Esophagus muscularis mucosa (tissue), 4 donors: Measurements from ENCODE around the gene NOS1.

Experiments used
- EP300 ChIP-seq: sonication (generic); formaldehyde crosslinking; IDR thresholded peaks from one replicate; pipeline ENCODE4 v1.6.1; 2017; ENCODE audit warnings: antibody characterized with exemption
- POLR2A ChIP-seq: fragments of 450-650 bp; IDR thresholded peaks from one replicate; pipeline ENCODE4 v1.6.1; 2017; ENCODE audit warnings: antibody characterized with exemption, moderate library complexity, mild to moderate bottlenecking, low read depth
- POLR2AphosphoS5 ChIP-seq, 2 donors: sonication (generic); formaldehyde crosslinking; IDR thresholded peaks; one replicate each; pipeline ENCODE4 v1.6.1; 2017; ENCODE audit warnings: antibody characterized with exemption in 2 of 2
- TF ChIP-seq, protein P1 (sequence below), 3 experiments: fragments of 200-600 bp in 2 of 3; fragments of 450-650 bp in 1 of 3; sonication (generic) in 2 of 3; IDR thresholded peaks; one replicate each; pipeline ENCODE4 v1.5.1; 2017 to 2019; ENCODE audit warnings: antibody characterized with exemption in 3 of 3, mild to moderate bottlenecking in 2 of 3, moderate library complexity in 1 of 3

DNA sequence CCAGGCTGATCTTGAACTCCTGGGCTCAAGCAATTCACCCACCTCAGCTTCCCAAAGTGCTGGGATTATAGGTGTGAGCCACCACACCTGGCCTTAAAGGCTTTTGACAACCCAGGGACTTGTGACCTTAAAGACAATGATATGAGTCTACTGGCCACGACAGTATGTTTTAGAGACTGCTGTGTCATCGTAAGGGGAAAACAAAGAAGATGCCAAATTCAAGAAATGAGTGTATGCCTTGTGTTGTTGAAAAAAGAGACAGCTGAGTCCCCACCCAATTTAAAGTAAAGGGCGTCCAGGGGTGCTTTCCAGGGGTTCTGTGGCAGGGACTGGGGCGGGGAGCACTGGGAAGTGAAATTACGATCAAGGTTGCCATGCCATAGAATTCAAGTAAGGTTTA, 144.7 kb downstream of the NOS1 start:
- TF ChIP-seq, protein P1, sequence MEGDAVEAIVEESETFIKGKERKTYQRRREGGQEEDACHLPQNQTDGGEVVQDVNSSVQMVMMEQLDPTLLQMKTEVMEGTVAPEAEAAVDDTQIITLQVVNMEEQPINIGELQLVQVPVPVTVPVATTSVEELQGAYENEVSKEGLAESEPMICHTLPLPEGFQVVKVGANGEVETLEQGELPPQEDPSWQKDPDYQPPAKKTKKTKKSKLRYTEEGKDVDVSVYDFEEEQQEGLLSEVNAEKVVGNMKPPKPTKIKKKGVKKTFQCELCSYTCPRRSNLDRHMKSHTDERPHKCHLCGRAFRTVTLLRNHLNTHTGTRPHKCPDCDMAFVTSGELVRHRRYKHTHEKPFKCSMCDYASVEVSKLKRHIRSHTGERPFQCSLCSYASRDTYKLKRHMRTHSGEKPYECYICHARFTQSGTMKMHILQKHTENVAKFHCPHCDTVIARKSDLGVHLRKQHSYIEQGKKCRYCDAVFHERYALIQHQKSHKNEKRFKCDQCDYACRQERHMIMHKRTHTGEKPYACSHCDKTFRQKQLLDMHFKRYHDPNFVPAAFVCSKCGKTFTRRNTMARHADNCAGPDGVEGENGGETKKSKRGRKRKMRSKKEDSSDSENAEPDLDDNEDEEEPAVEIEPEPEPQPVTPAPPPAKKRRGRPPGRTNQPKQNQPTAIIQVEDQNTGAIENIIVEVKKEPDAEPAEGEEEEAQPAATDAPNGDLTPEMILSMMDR (IDR thresholded peaks at IDR 0.05), result no peak
- no peak for TF ChIP-seq EP300
- no peak for TF ChIP-seq POLR2A
- TF ChIP-seq POLR2AphosphoS5 (IDR thresholded peaks at IDR 0.05), result no peak
